HL-60/S4 (cell line): ENCODE measurements around the gene NPLOC4.
"Not testable (repeated sequence)": the region's sequence is repeated elsewhere in the genome, so short reads cannot be mapped to it uniquely, and the experiment has no call there.

Experiments
- in situ Hi-C: fragments of 300-500 bp; cut with MboI; formaldehyde crosslinking; loops from 2 replicates; pipeline ENCODE4 v1.14.3; 2022; ENCODE audit warnings: low sequenced_read_pairs

The NPLOC4 gene

DNA sequence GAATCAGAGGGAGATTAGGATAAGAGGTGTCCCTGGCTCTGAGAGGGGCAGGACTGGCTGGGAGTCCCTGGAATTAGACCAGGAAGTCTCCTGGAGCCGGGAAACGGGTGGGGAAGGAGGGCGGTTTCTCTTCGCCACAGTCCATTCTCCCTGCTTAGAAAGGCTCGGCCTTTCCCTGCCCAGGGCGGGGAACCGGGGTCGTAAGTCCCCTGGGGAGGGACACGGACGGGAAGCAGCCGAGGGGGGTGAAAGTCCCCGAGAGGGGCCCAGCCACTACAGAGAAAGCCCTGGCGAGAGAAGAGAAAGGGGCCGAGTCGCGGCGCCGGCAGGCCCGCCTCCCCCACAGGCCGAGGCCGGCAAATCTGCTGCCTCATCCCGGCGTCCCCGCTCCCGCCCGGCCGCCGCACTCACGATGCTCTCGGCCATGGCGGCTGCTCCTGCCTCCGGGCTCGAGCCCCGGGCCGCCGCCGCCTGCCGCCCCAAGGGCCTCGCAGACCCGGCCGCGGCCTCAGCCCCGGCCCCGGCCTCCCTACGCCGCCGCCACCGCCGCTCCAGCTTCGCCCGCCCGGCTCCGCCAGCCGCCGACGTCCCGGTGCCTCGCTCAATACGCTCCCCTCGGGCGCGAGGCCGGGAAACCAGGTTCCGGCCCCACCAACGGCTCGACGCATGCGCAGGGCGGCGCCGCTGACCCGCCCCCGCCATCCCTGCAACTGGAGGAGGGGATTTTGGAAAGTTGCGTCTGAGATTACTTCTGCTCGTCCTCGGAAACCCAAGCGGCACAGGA lies at the start of gene NPLOC4, which contains the start of gene TSPAN10:
Gene NPLOC4 (minus strand): TSS at position 608 of the 784 bp plus-strand sequence. CDS start 182 bp downstream, at position 426.
Gene TSPAN10 (plus strand): TSS at position 692 of the 784 bp plus-strand sequence. CDS start 5,217 bp downstream, outside the sequence.
- in situ Hi-C loops = no loop called here

DNA sequence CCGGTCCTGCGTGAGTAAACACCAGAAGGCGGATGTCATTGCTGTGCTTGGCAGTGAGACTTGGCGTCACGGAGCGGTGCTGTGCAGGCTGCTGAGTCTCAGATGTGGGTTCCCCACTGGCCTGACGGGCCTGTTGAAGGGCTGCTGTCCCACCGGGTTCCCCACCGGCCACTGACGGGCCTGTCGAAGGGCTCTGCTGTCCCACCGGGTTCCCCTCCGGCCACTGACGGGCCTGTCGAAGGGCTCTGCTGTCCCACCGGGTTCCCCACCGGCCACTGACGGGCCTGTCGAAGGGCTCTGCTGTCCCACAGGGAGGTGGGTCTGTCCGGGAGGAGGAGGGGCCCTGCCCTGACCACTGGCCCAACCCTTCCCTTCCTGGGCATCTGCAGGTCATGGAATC lies 49.7 kb upstream of the NPLOC4 start:
- in situ Hi-C loops = no loop called here

DNA sequence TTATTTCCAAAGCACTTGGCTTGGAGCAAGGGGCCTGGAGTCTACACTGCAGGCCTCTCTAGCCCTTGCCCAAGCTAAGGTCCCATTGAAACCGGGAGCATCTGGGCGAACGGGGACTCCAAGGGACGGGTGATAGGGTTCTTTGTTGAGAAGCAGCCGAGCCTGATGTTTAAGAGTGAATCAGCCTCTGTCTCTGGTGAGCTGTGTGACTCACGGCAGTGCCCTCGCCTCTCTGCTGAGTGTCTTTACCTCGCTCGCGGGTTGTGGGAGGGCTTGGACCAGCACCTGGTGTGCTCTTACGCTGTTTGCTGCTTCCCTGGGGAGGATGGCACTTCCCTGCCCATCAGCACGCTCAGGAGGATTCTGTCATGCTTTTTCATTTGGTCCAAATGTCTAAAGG lies 48.2 kb upstream of the NPLOC4 start:
- in situ Hi-C loops = no loop called here

DNA sequence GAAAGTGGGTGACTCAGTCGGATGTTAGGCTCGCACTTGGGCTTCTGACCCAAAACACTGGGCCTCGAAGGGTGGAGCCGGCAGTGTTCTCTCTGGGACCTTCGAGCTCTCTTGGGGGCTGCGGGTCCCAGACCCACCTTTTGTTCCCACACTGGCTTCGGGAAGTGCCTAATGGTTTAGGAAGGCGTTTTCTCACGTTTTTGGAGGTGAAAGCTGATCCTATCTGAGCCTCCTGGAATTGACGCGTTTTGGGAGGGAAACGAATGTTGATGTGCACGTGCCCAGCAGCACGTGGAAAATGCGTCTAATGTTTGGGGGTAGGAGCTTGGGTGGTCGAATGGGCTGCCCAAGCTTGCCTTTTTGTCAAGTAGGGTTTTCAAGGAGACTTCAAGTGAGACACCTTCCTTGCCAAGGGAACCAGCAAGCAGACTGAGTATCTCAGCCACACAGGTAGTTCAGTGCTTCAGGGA lies 47.6 kb upstream of the NPLOC4 start:
- in situ Hi-C loops = no loop called here

GRCh38 chr17:81683584-81684441 lies 46.9 kb upstream of the NPLOC4 start, which contains the start of the genes ARL16 and HGS:
Gene ARL16 (minus strand): TSS chr17:81683797. CDS start chr17:81683753, 44 bp downstream.
Gene HGS (plus strand): TSS chr17:81684011. CDS start chr17:81684067, 56 bp downstream.
- in situ Hi-C loops = no loop called here

GRCh38 chr17:81683208-81683583 lies 46.3 kb upstream of the NPLOC4 start:
- in situ Hi-C loops = no loop called here

DNA sequence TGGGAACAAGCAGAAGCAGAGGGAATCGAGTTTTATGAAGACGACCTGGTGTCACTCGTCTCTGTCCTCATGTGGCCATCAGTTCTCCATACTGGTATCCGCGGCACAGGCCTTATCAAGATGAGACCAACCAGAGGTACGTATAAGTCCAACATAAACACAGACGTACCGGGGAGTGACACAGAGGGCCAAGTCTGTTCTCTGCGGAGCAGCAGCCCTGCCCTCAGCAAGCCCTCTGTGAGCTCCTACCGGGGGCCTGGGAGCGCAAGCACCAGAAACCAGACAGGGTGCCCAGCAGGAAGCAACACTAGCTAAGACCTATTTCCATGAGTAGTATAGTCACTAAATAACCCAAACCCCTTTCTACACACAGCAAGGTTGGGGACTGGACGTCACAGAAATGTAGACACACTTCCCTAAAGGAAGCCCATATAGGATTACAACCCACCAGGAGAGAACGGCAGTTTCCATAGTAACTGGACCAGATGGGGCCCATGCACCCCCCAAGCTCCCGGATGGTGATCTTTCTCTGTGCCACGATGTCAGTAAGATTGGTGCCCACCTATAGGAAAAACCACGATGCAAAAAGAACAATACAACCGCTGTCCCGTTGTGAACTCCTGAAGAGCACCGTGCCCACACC lies 45.8 kb upstream of the NPLOC4 start:
- in situ Hi-C loops = no loop called here

DNA sequence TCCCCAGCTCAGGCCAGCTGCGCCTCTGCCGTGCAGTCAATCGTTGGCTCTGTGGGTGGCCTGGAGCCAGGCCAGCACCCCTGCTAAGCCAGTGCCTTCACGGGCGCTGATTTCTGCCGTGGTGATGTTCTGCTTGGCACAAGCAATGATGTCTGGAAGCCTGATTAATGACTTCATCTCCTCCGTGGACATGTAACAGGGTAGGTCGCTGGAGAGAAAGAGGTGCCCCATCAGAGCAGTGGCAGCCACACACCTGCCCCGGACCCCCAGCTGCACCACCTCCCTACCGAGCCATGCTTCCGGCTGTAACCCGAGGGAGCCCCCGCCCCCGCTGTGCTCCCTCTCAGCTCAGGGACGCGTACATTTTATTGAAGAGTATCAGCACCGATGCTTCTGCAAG lies 44.8 kb upstream of the NPLOC4 start:
- in situ Hi-C loops = no loop called here

DNA sequence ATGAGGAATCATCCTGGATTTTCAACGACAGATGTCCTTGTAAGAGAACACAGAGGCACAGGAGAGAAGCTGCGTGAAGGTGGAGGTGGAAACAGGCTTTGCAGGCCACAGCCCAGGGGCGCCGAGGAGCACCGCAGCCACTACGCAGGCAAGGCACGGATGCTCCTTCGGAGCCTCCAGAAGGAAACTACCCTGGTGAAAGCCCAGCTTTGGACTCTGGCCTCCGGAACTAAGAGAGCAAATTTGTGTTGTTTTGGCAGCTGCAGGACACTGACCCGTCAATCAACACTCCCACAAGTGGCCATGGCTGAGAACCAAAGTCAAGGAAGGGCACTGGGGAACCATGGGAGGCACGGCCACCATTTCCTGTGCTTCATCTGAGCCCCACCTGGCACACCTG lies 43.2 kb upstream of the NPLOC4 start:
- in situ Hi-C loops = no loop called here

DNA sequence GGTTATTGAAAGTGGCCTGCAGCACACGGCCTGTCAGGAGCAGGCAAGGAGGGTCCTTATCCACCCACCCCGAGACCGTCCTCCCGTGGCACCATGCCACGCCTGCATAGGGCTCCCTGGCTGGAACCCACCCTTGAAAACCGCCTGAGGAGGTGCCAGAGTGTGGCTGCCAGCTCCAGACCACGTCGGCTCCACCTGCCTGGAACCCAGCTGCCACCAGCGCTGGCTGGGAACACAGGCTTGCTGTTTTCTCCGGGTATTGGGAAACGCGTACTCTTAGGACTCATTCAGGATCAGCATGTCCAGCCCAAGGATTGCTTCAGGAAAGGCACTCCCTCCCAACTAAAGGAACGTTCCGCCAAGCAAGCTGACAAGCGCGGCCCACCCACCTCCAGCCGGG lies 40.0 kb upstream of the NPLOC4 start:
- in situ Hi-C loops = no loop called here

- in situ Hi-C loops = not testable (repeated sequence)
Observed at GRCh38 chr17:81675515-81676221, 38.8 kb upstream of the NPLOC4 start.

GRCh38 chr17:81673561-81674258 lies 36.8 kb upstream of the NPLOC4 start:
- in situ Hi-C loops = no loop called here

GRCh38 chr17:81672954-81673353 lies 36.0 kb upstream of the NPLOC4 start:
- in situ Hi-C loops = no loop called here

DNA sequence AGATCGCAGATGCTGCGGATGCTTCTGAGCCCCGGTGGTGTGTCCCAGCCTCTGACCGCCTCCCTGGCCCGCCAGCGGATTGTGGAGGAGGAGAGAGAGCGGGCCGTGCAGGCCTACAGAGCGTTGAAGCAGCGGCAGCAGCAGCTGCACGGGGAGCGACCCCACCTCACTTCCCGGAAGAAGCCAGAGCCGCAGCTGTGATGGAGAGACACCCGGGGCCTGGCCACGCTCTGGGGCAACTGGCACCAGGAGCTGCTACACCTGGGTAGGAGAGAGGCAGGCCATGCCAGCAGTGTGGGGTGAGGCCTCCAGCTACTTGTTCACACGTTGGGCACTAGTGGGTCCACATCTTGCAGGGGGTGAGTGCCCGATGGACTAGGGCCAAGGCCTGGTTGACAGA lies 35.6 kb upstream of the NPLOC4 start:
- in situ Hi-C loops = no loop called here

- in situ Hi-C loops = no loop called here
Observed at GRCh38 chr17:81667754-81668153, 30.8 kb upstream of the NPLOC4 start.

DNA sequence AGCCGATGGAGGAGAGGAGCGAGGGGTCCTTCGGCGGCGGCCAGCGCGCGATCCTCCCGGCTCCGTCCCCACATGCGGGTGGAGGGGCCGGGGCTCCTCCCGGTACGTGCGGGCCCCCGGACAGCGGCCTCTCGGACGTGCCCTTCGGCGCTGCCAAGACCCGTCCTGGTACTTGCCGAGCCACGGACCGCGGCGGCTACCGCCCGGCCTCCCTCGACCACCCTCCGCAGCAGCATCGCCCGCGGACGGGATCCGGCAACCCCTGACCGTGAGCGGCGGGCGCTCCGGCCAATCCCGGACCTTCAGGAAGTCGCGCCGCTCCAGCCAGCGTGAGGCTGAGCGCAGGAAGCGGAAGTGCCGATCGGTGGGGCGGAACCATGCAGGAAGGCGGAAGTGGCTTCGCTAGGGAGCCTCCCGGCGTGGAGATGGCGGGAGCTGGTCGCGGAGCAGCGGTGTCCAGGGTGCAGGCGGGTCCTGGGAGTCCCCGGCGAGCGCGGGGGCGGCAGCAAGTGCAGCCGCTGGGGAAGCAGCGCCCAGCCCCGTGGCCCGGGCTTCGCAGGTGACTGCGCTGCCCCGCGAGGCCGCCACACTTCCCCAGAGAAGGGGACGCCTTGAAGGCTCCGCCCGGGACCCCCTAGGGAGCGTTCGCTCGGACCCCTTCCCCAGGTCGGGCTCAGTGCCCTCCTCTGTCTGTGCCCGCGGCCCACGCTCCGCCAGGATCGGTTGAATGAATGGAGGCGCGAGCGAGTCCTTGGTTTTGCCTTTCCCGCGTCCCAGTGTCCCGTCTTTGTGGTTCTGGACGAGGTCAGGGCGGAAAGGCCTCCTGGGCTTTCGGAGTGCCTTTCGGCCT lies 29.7 kb upstream of the NPLOC4 start, which contains the start of the genes CCDC137 and OXLD1:
Gene CCDC137 (plus strand): TSS at position 396 of the 850 bp plus-strand sequence. CDS start 30 bp downstream, at position 426.
Gene OXLD1 (minus strand): TSS at position 264 of the 850 bp plus-strand sequence. CDS start 28 bp downstream, at position 236.
- in situ Hi-C loops = no loop called here

DNA sequence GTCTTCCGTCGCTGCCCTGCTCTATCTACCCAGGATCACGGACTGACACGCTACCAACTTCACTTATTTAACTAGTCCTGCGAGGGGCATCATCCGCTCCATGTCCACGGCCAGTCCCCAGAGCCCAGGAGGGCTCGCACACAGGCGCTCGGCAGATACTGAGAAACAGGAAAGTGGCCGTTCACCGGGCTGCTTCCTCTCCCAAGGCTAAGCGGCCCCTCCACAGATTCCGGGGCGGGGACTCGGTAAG lies 29.1 kb upstream of the NPLOC4 start:
- in situ Hi-C loops = no loop called here

DNA sequence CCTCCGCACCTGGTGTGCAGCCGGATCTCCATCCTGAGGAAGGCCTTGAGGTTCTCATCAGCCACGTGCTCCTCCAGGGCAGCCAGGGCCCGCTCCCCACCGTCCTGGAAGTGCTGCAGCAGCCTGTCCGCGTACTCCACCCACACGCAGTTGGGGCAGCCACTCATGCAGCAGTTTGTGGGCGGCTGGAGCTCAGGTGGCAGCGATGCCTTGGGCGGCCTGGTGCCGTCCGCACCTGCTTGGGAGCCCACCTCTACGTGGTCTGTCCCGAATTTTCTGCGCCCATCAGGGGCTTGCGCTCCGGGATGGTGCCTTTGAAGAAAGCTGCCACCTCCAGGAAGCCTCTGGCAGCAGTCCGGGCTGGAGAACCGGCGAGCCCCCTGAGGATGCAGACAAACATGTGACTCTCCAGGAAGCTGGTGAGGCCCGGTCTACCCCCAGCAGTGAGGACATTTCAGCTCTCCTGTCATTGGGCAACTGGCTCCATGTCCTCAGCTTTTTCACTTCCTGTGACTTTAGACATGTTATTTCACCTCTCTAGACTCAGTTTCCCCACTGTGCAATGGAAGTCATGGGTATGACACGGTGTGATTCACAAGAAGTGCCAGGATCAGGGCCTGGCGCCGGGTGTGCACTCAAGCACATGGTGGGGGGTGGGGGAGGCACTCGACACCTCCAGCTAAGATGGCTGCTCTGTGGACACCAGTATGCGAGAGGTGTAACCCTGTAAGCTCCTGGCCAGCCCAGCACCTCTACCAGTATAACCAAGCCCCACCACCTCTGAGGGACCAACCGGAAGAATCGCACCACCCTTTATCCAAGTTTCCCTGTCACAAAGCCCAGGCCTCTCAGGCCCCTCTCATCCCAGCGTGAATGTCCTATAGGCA lies 28.5 kb upstream of the NPLOC4 start:
- in situ Hi-C loops = no loop called here
